HepG2 (cell line): ENCODE data around the gene KCTD1. TPM values are rescaled to one million over a fixed set of nuclear protein-coding genes. Genes with fewer than 3 reads are reported as not detected.

Source experiments
- PAWR ChIP-seq: sonication (generic); formaldehyde crosslinking; IDR thresholded peaks from 2 replicates; pipeline ENCODE4 v1.4.0; 2020; ENCODE audit warnings: missing genetic modification reagents, mild to moderate bottlenecking, borderline replicate concordance
- SYNCRIP ChIP-seq: fragments of 200-400 bp; formaldehyde crosslinking; IDR thresholded peaks from 2 replicates; pipeline ENCODE4 v1.6.1; 2018; ENCODE audit warnings: mild to moderate bottlenecking, low read depth, low read length; ENCODE audit not compliant: insufficient read depth
- TMF1 ChIP-seq: sonication (generic); formaldehyde crosslinking; IDR thresholded peaks from 2 replicates; pipeline ENCODE4 v1.8.1; 2022; ENCODE audit warnings: low read depth, missing genetic modification reagents
- ZNF230 ChIP-seq: sonication (generic); formaldehyde crosslinking; IDR thresholded peaks from 2 replicates; pipeline ENCODE4 v1.4.0; 2020; ENCODE audit warnings: mild to moderate bottlenecking, missing genetic modification reagents
- ZNF564 ChIP-seq: sonication (generic); formaldehyde crosslinking; IDR thresholded peaks from 2 replicates; pipeline ENCODE4 v1.8.1; 2023; ENCODE audit warnings: mild to moderate bottlenecking, missing genetic modification reagents
- ZNF678 ChIP-seq: sonication (generic); formaldehyde crosslinking; IDR thresholded peaks from 2 replicates; pipeline ENCODE4 v1.4.0; 2020; ENCODE audit warnings: mild to moderate bottlenecking, missing genetic modification reagents
- ZSCAN9 ChIP-seq: IDR thresholded peaks from 2 replicates; pipeline ENCODE4 v1.6.1; 2016; ENCODE audit warnings: borderline replicate concordance
- polyA plus RNA-seq, 8 experiments: library from polyadenylated mRNA; depleted of rRNA in 3 of 8; stranded (reverse) in 7 of 8; unstranded in 1 of 8; fragments of >200 nt; fragmentation: Illumina TruSeq in 4 of 8; extraction: Trizol in 4 of 8; gene quantifications; 2 replicates each; pipeline versions ENCODE4 v1.2.1 to v1.2.3, GENCODE V29; 2011 to 2016; ENCODE audit warnings: low read depth in 4 of 8, missing spikeins in 1 of 8, mixed read lengths in 1 of 8; ENCODE audit not compliant: insufficient read depth in 1 of 8
- total RNA-seq, 5 experiments: library from RNA; depleted of rRNA; stranded (reverse); fragments of >200 nt; fragmentation: Illumina TruSeq; extraction: Trizol; gene quantifications; 2 replicates each; pipeline ENCODE4 v1.2.3, GENCODE V29; 2016; ENCODE audit warnings: low read depth in 1 of 5
- TF ChIP-seq, protein P1 (sequence below): sonication (generic); formaldehyde crosslinking; IDR thresholded peaks from 2 replicates; pipeline ENCODE4 v1.8.0; 2022; ENCODE audit warnings: mild to moderate bottlenecking, missing genetic modification reagents
- TF ChIP-seq, protein P2 (sequence below): sonication (generic); formaldehyde crosslinking; IDR thresholded peaks from 2 replicates; pipeline ENCODE4 v1.8.1; 2023; ENCODE audit warnings: missing genetic modification reagents, mild to moderate bottlenecking, borderline replicate concordance
- TF ChIP-seq, protein P3 (sequence below): sonication (generic); formaldehyde crosslinking; conservative IDR thresholded peaks from 2 replicates; pipeline ENCODE4 v1.4.0; 2020; ENCODE audit warnings: mild to moderate bottlenecking, missing genetic modification reagents, moderate library complexity

Gene KCTD1
- total and polyA plus RNA-seq, 2 of the 13 experiments (the other 11 are each of a cell fraction or from before 2014, with no cell fraction given): 2.7 to 6.8 TPM

DNA sequence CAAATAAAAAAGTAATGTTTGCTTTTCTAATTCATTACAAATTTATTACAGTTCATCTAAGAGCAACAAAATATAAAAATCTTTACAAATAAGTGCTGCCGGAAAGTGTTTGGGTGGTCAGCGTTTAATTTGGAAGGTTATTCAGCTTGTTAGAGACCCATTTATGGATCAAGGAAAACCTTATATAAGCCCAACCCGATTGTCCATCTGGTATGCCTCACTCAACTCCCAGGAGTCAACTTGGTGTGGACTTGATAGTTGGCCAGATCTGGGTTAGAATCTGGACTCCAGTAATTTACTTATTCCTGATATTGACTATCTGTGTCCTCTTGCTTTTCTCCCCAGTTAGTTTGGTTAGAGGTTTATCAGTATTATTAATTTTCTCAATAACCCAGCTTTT, 106.2 kb downstream of the KCTD1 start (continued):
- TF ChIP-seq, protein P1, sequence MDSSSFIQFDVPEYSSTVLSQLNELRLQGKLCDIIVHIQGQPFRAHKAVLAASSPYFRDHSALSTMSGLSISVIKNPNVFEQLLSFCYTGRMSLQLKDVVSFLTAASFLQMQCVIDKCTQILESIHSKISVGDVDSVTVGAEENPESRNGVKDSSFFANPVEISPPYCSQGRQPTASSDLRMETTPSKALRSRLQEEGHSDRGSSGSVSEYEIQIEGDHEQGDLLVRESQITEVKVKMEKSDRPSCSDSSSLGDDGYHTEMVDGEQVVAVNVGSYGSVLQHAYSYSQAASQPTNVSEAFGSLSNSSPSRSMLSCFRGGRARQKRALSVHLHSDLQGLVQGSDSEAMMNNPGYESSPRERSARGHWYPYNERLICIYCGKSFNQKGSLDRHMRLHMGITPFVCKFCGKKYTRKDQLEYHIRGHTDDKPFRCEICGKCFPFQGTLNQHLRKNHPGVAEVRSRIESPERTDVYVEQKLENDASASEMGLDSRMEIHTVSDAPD (CRISPR knock-in tag): no peak
- TF ChIP-seq, protein P2, sequence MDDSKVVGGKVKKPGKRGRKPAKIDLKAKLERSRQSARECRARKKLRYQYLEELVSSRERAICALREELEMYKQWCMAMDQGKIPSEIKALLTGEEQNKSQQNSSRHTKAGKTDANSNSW (CRISPR knock-in tag): no peak
- TF ChIP-seq ZNF564 (CRISPR knock-in tag) (no peak), TMF1 (CRISPR knock-in tag) (no peak), SYNCRIP (no peak), ZNF230 (CRISPR knock-in tag) (no peak), ZNF678 (no peak), ZSCAN9 (CRISPR knock-in tag) (no peak), PAWR (CRISPR knock-in tag) (no peak)
- TF ChIP-seq, protein P3, sequence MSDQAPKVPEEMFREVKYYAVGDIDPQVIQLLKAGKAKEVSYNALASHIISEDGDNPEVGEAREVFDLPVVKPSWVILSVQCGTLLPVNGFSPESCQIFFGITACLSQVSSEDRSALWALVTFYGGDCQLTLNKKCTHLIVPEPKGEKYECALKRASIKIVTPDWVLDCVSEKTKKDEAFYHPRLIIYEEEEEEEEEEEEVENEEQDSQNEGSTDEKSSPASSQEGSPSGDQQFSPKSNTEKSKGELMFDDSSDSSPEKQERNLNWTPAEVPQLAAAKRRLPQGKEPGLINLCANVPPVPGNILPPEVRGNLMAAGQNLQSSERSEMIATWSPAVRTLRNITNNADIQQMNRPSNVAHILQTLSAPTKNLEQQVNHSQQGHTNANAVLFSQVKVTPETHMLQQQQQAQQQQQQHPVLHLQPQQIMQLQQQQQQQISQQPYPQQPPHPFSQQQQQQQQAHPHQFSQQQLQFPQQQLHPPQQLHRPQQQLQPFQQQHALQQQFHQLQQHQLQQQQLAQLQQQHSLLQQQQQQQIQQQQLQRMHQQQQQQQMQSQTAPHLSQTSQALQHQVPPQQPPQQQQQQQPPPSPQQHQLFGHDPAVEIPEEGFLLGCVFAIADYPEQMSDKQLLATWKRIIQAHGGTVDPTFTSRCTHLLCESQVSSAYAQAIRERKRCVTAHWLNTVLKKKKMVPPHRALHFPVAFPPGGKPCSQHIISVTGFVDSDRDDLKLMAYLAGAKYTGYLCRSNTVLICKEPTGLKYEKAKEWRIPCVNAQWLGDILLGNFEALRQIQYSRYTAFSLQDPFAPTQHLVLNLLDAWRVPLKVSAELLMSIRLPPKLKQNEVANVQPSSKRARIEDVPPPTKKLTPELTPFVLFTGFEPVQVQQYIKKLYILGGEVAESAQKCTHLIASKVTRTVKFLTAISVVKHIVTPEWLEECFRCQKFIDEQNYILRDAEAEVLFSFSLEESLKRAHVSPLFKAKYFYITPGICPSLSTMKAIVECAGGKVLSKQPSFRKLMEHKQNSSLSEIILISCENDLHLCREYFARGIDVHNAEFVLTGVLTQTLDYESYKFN (CRISPR knock-in tag): no peak
